HUES6 (cell line): ENCODE data around the gene RASL10A.
"Not testable (repeated sequence)": the region's sequence is repeated elsewhere in the genome, so short reads cannot be mapped to it uniquely, and the experiment has no call there.

ENCODE experiments used
- H3K27ac ChIP-seq: 2 replicates; pipeline ENCODE4 v1.7.0; 2013; ENCODE audit warnings: low read depth, mild to moderate bottlenecking, low read length, inconsistent platforms
- H3K27me3 ChIP-seq: 2 replicates; pipeline ENCODE4 v1.6.1; 2013; ENCODE audit warnings: low read length; ENCODE audit not compliant: control insufficient read depth, insufficient read depth
- H3K36me3 ChIP-seq: 2 replicates; pipeline ENCODE4 v1.6.1; 2013; ENCODE audit warnings: low read length; ENCODE audit not compliant: control insufficient read depth, insufficient read depth
- H3K4me1 ChIP-seq: 2 replicates; pipeline ENCODE4 v1.6.1; 2013; ENCODE audit warnings: low read length; ENCODE audit not compliant: control insufficient read depth, insufficient read depth
- H3K4me3 ChIP-seq: 2 replicates; pipeline ENCODE4 v1.5.1; 2013; ENCODE audit warnings: low read depth, low read length
- H3K9ac ChIP-seq: one replicate; pipeline ENCODE4 v1.6.1; 2013; ENCODE audit warnings: mild to moderate bottlenecking, low read length
- H3K9me3 ChIP-seq: 2 replicates; pipeline ENCODE4 v1.6.1; 2013; ENCODE audit warnings: low read depth, low read length; ENCODE audit not compliant: control insufficient read depth, insufficient read depth

The RASL10A gene

GRCh38 chr22:29345932-29346331, 30.4 kb upstream of the RASL10A start:
- Histone ChIP-seq H3K4me1 (peaks cover 10% of the 10 kb centered on the region; the same call in 1 of the 2 replicates), H3K9ac (no peak overlapping the region), H3K27ac (no peak overlapping the region), H3K4me3 (no peak overlapping the region), H3K36me3 (peaks cover 84% of the 10 kb centered on the region), H3K27me3 (no peaks in the 10 kb centered on the region), H3K9me3 (no peaks in the 10 kb centered on the region)

DNA sequence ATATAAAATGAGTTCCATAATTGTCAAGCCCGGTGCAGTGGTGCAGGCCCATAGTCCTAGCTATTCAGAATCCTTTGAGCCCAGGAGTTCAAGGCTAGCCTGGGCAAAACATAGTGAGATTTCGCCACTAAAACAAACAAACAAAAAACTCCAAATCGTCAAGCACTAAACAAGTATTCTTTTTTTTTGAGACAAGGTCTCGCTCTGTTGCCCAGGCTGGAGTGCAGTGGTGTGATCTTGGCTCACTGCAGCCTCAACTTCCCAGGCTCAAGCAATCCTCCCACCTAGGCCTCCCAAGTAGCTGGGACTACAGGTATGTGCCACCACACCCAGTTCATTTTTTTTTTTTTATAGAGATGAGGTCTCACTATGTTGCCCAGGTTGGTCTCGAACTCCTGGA, 29.4 kb upstream of the RASL10A start:
- H3K9ac ChIP-seq, H3K9me3 ChIP-seq, H3K4me1 ChIP-seq, H3K27me3 ChIP-seq, H3K27ac ChIP-seq, H3K4me3 ChIP-seq: not testable (repeated sequence)
- peaks cover 84% of the 10 kb centered on the region for H3K36me3 ChIP-seq

GRCh38 chr22:29344137-29344536, 28.6 kb upstream of the RASL10A start:
- no peak overlapping the region for H3K4me3 ChIP-seq
- no peak overlapping the region for H3K27ac ChIP-seq
- H3K9me3 ChIP-seq, result no peaks in the 10 kb centered on the region
- peaks cover 10% of the 10 kb centered on the region; the same call in 1 of the 2 replicates for H3K4me1 ChIP-seq
- no peak overlapping the region for H3K9ac ChIP-seq
- no peaks in the 10 kb centered on the region for H3K27me3 ChIP-seq
- H3K36me3 ChIP-seq, result peaks cover 84% of the 10 kb centered on the region

DNA sequence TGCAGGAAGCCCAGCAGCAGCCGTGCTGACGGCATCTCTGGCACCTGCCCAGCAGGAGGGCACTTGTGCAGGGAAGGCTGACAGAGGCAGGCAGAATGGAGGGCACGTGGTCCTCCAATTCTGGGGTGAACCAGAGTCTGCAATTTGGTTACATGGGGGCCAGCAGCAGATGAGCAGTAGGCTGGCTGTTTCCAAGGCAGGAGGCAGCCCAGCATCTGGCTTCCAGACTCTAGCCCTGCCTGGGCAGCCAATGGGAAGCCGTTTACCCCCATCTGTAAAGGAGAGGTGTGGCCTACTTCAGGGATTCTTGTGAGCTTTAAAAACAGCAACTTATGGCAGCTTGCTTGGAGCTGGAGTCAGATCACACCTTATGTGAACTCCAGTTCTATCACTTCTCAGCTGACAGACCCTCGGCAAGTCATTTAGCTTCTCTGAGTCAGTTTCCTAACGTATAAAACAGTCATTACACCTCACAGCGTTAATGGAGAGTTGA, 27.9 kb upstream of the RASL10A start:
- Histone ChIP-seq H3K27ac (peak overlapping the region; percentile 4; the same call in 1 of the 2 replicates), H3K36me3 (peaks cover 84% of the 10 kb centered on the region), H3K9ac (no peak overlapping the region), H3K9me3 (no peaks in the 10 kb centered on the region), H3K4me3 (no peak overlapping the region), H3K27me3 (no peaks in the 10 kb centered on the region), H3K4me1 (peaks cover 10% of the 10 kb centered on the region; the same call in 1 of the 2 replicates)

DNA sequence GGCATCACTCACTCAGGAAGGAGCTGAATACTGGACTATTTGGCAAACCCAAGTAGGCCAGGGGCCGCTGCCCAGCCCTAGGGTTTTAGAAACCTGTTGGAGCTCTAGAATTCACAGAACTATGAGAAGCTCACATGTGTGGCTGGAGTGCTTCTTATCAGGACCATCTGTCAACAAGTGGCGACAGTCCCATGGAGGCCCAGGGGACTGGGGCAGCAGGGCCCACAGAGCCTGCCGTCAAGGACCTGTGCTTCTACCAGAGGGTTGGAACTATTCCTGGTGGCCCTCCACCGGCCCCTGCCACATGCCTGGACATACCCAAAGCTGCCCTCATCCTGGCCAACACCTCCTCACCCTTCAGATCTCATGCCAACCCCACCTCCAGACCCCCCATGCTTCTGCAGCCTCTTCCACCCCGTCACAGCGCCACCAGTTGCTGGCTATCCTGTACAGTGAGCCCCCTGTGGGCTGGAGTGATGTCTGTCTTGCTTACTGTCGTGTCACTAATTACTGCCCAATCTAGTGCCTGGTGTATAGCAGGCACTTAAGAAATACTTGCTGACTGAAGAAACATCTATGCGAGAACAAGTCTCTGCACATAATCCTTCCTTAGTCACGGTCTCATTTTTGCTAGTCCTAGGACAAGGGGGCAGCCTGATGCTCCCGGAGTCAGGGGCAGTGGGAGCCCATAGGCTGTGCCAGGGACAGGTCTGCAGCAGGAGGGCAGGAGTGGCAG, 27.2 kb upstream of the RASL10A start:
- H3K27ac ChIP-seq, result 0 out of 2 replicates have a peak overlapping the region, but pooled peaks have one; percentile 4
- peaks cover 10% of the 10 kb centered on the region; the same call in 1 of the 2 replicates for H3K4me1 ChIP-seq
- H3K9ac ChIP-seq, result no peak overlapping the region
- no peaks in the 10 kb centered on the region for H3K27me3 ChIP-seq
- H3K36me3 ChIP-seq, result peaks cover 84% of the 10 kb centered on the region
- no peak overlapping the region for H3K4me3 ChIP-seq
- H3K9me3 ChIP-seq, result no peaks in the 10 kb centered on the region

DNA sequence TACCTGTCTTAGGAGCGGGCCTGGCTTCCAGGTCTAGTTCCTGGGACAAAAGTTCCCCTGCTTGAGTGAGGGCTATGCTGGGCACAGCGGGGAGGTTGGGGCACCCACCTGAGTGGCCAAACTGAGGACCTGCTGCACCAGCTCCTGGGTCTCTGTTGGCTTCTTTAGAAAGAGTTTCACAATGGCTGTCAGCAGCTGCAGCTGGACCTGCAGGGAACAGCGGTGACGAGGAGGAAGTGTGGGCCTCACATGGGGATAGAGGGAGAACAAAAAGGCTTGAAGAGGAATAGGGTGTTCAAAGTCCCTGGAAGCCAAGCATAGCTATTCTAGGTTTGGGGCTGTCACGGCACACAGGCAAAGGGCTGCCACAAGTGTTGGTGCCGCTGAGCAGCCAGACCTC, 26.7 kb upstream of the RASL10A start:
- peaks cover 10% of the 10 kb centered on the region; the same call in 1 of the 2 replicates for H3K4me1 ChIP-seq
- H3K27ac ChIP-seq, result no peak overlapping the region
- H3K9me3 ChIP-seq, result no peaks in the 10 kb centered on the region
- no peak overlapping the region for H3K4me3 ChIP-seq
- H3K27me3 ChIP-seq, result no peaks in the 10 kb centered on the region
- H3K36me3 ChIP-seq, result peaks cover 84% of the 10 kb centered on the region
- no peak overlapping the region for H3K9ac ChIP-seq

DNA sequence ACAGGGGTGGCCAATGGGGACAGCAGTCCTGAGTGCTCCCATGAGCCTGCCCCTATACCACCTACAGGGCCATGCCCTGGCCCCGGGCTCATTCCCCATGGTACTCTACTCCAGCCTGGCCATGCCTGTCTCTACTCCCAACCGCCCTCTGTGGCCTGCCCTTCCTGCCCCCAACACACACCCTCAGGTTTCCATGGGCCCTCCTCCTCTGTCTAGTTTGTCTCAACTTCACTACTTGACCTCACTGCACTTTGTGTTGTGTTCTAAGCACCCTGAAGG, 26.3 kb upstream of the RASL10A start:
- Histone ChIP-seq H3K4me3 (no peak overlapping the region), H3K36me3 (peaks cover 84% of the 10 kb centered on the region)

DNA sequence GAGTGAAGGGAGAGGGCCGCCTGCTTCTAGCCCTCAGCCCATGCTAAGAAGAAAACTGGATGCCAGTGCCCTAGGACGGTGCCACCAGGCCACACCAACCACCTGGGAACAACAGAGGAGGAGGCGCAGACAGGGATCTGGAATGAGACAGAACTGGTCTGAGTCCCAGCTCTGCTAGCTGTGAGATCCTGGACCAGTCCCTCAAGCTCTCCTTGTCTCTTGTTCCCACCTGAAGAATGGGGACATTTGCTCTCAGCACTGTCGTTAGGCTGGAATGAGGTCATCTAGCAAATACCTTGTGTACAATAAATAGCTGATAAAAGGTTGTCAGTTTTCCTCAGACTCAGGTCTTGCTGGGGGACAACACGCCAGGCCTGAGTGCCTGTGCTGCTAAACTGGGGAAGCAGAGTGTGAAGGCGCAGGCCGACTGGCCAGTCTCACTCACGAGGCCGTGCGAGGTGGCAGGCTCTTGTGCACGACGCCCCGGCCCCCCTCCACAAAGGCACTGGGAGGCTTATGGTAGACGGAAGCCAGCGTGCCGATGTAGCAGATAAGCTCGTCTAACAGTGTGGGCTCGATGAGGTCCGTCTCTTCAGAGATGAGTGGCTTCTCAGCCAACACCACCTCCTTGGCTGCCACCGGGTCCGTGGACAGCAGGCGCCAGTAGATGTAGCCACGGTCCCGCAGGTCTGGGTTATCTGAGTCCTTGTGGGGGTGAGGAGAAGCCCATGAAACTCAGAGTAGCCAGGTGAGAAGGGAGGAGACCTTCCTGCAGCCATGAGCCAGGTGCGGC, 25.8 kb upstream of the RASL10A start:
- Histone ChIP-seq H3K9ac (no peak overlapping the region), H3K36me3 (peaks cover 82% of the 10 kb centered on the region)

More for the DNA sequence above, 26.3 kb upstream of the RASL10A start:
- Histone ChIP-seq H3K4me1 (peaks cover 7% of the 10 kb centered on the region; the same call in 1 of the 2 replicates), H3K9ac (no peak overlapping the region), H3K27ac (no peak overlapping the region), H3K27me3 (no peaks in the 10 kb centered on the region), H3K9me3 (no peaks in the 10 kb centered on the region)

DNA sequence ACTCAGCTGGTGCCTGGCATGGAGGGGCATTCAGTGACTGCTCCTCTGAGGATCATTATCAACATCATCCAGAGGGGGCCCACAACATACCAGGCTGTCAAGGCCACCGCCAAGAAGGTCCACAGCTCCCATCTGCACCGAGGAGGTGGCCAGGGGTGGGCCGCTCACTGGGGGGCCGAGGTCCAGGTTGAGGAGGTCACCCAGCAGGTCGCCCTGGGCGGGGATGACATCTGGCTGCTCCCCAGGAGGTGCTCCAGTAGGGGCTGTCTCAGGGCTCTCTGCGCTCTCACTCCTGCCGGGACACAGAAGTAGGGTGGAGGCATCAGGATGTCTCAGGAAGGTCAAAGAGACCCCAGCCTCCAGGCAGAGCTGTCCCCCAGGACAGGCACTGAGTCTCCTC, 25.1 kb upstream of the RASL10A start:
- H3K9ac ChIP-seq, result no peak overlapping the region
- no peaks in the 10 kb centered on the region for H3K4me1 ChIP-seq
- no peaks in the 10 kb centered on the region for H3K27me3 ChIP-seq
- no peak overlapping the region for H3K27ac ChIP-seq
- no peak overlapping the region for H3K4me3 ChIP-seq
- H3K36me3 ChIP-seq, result peaks cover 83% of the 10 kb centered on the region
- no peaks in the 10 kb centered on the region for H3K9me3 ChIP-seq

More for the DNA sequence above, 25.8 kb upstream of the RASL10A start:
- H3K4me1 ChIP-seq, result peaks cover 1% of the 10 kb centered on the region; the same call in 1 of the 2 replicates
- H3K4me3 ChIP-seq, result no peak overlapping the region
- no peaks in the 10 kb centered on the region for H3K27me3 ChIP-seq
- no peak overlapping the region for H3K27ac ChIP-seq
- H3K9me3 ChIP-seq, result no peaks in the 10 kb centered on the region

DNA sequence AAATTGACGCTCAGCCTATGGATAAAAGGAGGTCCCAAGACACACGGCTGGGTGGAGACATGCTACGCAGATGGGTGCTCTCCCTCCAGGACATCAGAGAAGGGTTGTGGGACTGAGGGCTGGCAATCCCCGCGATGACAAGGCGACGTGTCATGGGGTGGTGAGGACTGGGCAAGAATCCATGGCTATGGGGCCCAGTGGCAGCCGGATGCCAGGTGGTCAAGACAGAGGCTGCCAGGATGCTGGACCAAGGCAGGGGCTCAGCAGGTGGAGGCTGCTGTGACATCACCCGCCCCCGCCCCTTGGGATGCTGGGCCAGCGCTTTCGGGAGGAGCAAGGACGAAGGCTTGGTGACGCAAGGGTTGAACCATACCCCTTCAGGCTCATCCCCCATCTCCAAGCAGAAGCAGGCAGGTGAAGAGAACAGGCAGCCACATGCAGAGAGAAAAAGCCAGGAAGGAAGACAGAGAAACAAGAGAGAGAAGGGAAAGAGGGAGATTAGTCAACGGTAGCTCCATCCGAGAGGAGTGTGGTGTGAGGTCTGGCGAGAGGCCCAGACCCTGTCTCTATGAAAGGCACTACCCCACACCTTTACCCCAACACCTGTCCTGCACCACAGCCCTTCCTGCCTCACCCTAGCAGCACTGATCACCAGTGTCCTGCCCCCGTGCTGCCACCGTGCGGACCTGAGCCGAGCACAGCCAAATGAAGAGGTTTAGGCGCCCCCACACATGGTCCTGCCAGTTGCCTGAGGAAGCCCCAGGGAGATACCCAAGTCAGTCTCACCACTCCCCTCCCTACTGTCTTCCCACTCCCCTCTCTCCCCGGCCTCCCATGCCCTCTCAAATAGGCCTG, 24.1 kb upstream of the RASL10A start:
- no peak overlapping the region for H3K4me3 ChIP-seq
- H3K36me3 ChIP-seq, result peaks cover 85% of the 10 kb centered on the region
- H3K27me3 ChIP-seq, result no peaks in the 10 kb centered on the region
- H3K9me3 ChIP-seq, result no peaks in the 10 kb centered on the region
- no peak overlapping the region for H3K9ac ChIP-seq
- no peak overlapping the region for H3K27ac ChIP-seq
- H3K4me1 ChIP-seq, result no peaks in the 10 kb centered on the region
